IPS-NIHi7 (cell line): ENCODE data around the gene NWD2.
A peak's percentile ranks its signal among the peaks of the same experiment; 100 is the strongest.
"Not testable (repeated sequence)": the region's sequence is repeated elsewhere in the genome, so short reads cannot be mapped to it uniquely, and the experiment has no call there.

Experiments
- DNase-seq: peaks from one replicate; pipeline ENCODE4 v3.0.0; 2012; ENCODE audit warnings: mixed read lengths; ENCODE audit errors: extremely low spot score

The NWD2 gene

GRCh38 chr4:37244583-37245390 is at the start of gene NWD2:
Gene NWD2 (plus strand): TSS chr4:37244743. CDS start chr4:37245068, 325 bp downstream.
- DNase-seq, result peak; percentile 38

GRCh38 chr4:37197899-37198298 is 46.6 kb upstream of the NWD2 start:
- no peak for DNase-seq

GRCh38 chr4:37204740-37205139 is 39.8 kb upstream of the NWD2 start:
- not testable (repeated sequence) for DNase-seq

- DNase-seq, result no peak
Measured at GRCh38 chr4:37216209-37216608, 28.3 kb upstream of the NWD2 start.

GRCh38 chr4:37219242-37219641 is 25.3 kb upstream of the NWD2 start:
- DNase-seq, result no peak

GRCh38 chr4:37219990-37220389 is 24.6 kb upstream of the NWD2 start:
- no peak for DNase-seq

- no peak for DNase-seq
Measured at GRCh38 chr4:37220685-37221084, 23.9 kb upstream of the NWD2 start.

- no peak for DNase-seq
Measured at GRCh38 chr4:37223732-37224131, 20.8 kb upstream of the NWD2 start.

GRCh38 chr4:37224854-37225253 is 19.7 kb upstream of the NWD2 start:
- DNase-seq, result no peak

GRCh38 chr4:37225778-37226177 is 18.8 kb upstream of the NWD2 start:
- no peak for DNase-seq

- no peak for DNase-seq
Measured at GRCh38 chr4:37232315-37232714, 12.2 kb upstream of the NWD2 start.

- no peak for DNase-seq
Measured at GRCh38 chr4:37236165-37236564, 8.4 kb upstream of the NWD2 start.

- DNase-seq, result no peak
Measured at GRCh38 chr4:37241647-37242046, 2.9 kb upstream of the NWD2 start.

- DNase-seq, result peak; percentile 41
Measured at GRCh38 chr4:37243051-37243450, 1.5 kb upstream of the NWD2 start.

GRCh38 chr4:37243722-37244582 is 591 bp upstream of the NWD2 start:
- peak; percentile 81 for DNase-seq

GRCh38 chr4:37245391-37245954 is 930 bp downstream of the NWD2 start:
- peak; percentile 14 for DNase-seq

- no peak for DNase-seq
Measured at GRCh38 chr4:37246891-37247290, 2.3 kb downstream of the NWD2 start.

- DNase-seq, result no peak
Measured at GRCh38 chr4:37258221-37258620, 13.7 kb downstream of the NWD2 start.

- DNase-seq, result no peak
Measured at GRCh38 chr4:37268319-37268718, 23.8 kb downstream of the NWD2 start.

GRCh38 chr4:37279121-37279520 is 34.6 kb downstream of the NWD2 start:
- DNase-seq, result no peak

- no peak for DNase-seq
Measured at GRCh38 chr4:37279894-37280592, 35.5 kb downstream of the NWD2 start.

- no peak for DNase-seq
Measured at GRCh38 chr4:37299468-37299867, 54.9 kb downstream of the NWD2 start.
